Left lung (tissue), 10 donors: Measurements from ENCODE around the gene DCDC2. TPM values are rescaled to one million over a fixed set of nuclear protein-coding genes. Genes with fewer than 3 reads are reported as not detected.
"Not testable (repeated sequence)": the region's sequence is repeated elsewhere in the genome, so short reads cannot be mapped to it uniquely, and the experiment has no call there.

Experiments used
- ATAC-seq: fragments of 200-7000 bp; cut with Tn5 transposase; one replicate; pipeline ENCODE4 v1.9.1; 2020; ENCODE audit warnings: moderate library complexity
- DNase-seq, 4 donors: peaks; one replicate each; pipeline ENCODE4 v3.0.0-alpha.2; 2013 to 2020
- H3K27ac ChIP-seq, 2 donors: fragments of 200-600 bp; sonication (generic) in 1 of 2; one replicate each; pipeline versions ENCODE4 v1.5.0 to v1.8.0; 2020 to 2021
- H3K27me3 ChIP-seq, 2 donors: fragments of 200-600 bp; sonication (generic) in 1 of 2; one replicate each; pipeline versions ENCODE4 v1.5.0 to v1.8.0; 2020 to 2021
- H3K36me3 ChIP-seq, 2 donors: fragments of 200-600 bp; sonication (generic) in 1 of 2; one replicate each; pipeline versions ENCODE4 v1.5.0 to v1.8.0; 2020 to 2021
- H3K4me1 ChIP-seq, 2 donors: fragments of 200-600 bp; one replicate each; pipeline ENCODE4 v1.8.0; 2021
- H3K4me3 ChIP-seq, 2 donors: fragments of 200-600 bp; sonication (generic) in 1 of 2; one replicate each; pipeline versions ENCODE4 v1.5.0 to v1.8.0; 2020 to 2021; ENCODE audit warnings: mild to moderate bottlenecking in 1 of 2
- H3K9me3 ChIP-seq, 2 donors: fragments of 200-600 bp; sonication (generic) in 1 of 2; one replicate each; pipeline versions ENCODE4 v1.5.0 to v1.8.0; 2020 to 2021
- intact Hi-C, 2 donors: fragments of 100-400 bp; cut with DNase I; formaldehyde crosslinking; loops; one replicate each; pipeline versions ENCODE4 v1.11.2 to v1.14.2; 2022
- polyA plus RNA-seq, 6 donors: library from polyadenylated mRNA; unstranded; fragments of 120-200 nt; gene quantifications; one replicate each; pipeline ENCODE4 v1.2.1, GENCODE V29; 2013; ENCODE audit not compliant: insufficient read length in 6 of 6
- total RNA-seq, 2 donors: library from RNA; stranded (reverse); fragmentation: NEBNext Ultra II Directional; extraction: Animal tissue kit (Norgen Biotek cat#: 25700); gene quantifications; one replicate each; pipeline ENCODE4 v1.2.1, GENCODE V29; 2021
- TF ChIP-seq, protein P1 (sequence below), 2 donors: fragments of 200-600 bp; sonication (generic) in 1 of 2; IDR thresholded peaks; one replicate each; pipeline versions ENCODE4 v1.5.0 to v1.8.0; 2021; ENCODE audit warnings: antibody characterized with exemption in 2 of 2
- donor health status: DM: no; HTN: yes; CAD: no.
- donor health status: DM: no; HTN: no; CAD: no.

Gene DCDC2
- total and polyA plus RNA-seq, 8 donors: 7.8 to 13.7 (median 10.5) TPM

DNA sequence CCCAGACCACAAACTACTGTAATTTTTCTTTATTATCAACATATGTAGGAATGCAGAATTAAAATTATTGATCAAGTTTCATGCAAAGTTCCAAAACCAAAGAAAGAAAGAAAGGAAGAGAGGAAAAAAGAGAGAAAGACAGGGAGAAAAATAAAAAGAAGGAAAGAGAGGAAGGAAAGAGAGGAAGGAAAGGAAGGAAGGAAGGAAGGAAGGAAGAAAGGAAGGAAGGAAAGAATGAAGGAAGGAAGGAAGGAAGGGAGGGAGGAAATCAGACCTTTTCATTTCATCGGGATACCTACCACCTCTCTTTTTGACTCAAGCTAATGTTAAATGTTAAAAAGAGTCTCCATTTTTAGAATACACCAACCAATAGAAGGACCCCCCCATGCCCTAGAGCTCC, 31.9 kb downstream of the DCDC2 start:
- no peaks in the 10 kb centered on the region for H3K9me3 ChIP-seq
- no peaks in the 10 kb centered on the region for H3K27me3 ChIP-seq
- TF ChIP-seq, protein P1, sequence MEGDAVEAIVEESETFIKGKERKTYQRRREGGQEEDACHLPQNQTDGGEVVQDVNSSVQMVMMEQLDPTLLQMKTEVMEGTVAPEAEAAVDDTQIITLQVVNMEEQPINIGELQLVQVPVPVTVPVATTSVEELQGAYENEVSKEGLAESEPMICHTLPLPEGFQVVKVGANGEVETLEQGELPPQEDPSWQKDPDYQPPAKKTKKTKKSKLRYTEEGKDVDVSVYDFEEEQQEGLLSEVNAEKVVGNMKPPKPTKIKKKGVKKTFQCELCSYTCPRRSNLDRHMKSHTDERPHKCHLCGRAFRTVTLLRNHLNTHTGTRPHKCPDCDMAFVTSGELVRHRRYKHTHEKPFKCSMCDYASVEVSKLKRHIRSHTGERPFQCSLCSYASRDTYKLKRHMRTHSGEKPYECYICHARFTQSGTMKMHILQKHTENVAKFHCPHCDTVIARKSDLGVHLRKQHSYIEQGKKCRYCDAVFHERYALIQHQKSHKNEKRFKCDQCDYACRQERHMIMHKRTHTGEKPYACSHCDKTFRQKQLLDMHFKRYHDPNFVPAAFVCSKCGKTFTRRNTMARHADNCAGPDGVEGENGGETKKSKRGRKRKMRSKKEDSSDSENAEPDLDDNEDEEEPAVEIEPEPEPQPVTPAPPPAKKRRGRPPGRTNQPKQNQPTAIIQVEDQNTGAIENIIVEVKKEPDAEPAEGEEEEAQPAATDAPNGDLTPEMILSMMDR (IDR thresholded peaks at IDR 0.05): no peak
- H3K4me1 ChIP-seq: no peaks in the 10 kb centered on the region
- H3K36me3 ChIP-seq: no peaks in the 10 kb centered on the region
- no peak for ATAC-seq
- intact Hi-C loops: no loop called here
- no peak overlapping the region for H3K27ac ChIP-seq
- DNase-seq: no peak
- no peak overlapping the region for H3K4me3 ChIP-seq

DNA sequence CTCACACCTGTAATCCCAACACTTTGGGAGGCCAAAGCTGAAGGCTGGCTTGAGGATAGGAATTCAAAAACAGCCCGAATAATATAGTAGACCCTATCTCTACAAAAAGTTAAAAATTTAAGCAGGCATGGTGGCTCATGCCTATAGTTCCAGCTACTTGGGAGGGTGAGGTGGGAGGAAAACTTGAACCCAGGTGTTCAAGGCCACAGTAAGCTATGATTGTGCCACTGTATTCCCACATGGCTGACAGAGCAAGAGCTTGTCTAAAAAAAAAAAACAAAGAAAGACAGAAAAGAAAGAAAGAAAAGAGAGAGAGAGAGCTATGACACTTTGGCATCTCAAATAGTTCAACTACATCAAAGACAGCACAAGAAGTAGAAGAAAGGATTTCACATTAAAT, 33.2 kb downstream of the DCDC2 start:
- Histone ChIP-seq H3K27me3 (no peaks in the 10 kb centered on the region), H3K36me3 (no peaks in the 10 kb centered on the region), H3K9me3 (no peaks in the 10 kb centered on the region), H3K27ac (no peak overlapping the region), H3K4me1 (no peaks in the 10 kb centered on the region), H3K4me3 (no peak overlapping the region)
- intact Hi-C loops: no loop called here
- TF ChIP-seq, protein P1 (IDR thresholded peaks at IDR 0.05): no peak
- no peak for ATAC-seq
- no peak for DNase-seq

DNA sequence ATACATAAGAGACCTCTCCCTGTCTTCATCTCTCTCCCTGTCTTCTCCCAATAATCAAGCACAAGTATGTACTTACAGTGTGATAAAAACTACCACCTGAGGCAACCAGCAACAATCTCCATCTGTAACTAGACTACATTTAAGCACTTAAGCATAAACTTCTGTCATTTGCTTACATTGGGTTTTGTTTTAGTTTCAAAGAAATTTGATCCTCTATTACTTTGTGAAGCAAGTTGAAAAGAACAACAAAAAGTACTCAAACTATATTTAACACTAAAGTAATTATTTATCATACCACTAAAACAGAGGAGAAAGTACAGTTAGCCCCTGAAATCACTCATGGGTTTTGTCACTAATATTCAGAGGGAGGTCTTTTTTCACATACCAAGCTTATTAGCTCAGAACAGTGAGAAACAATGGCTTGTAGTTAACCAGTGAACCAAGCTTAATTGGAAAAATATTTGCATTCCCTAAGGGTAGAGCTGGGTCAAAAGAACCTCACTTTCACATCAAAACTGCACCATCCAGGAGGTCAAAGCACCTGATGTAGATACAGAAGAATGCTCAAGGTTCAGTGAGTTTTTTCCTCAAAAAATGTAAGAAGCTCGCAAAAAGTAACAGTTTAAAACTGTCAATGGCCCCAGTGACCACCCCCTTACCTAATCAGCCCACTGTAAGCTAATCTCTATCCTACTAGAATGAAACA, 34.1 kb downstream of the DCDC2 start:
- intact Hi-C loops: no loop called here
- H3K27ac ChIP-seq: no peak overlapping the region
- no peaks in the 10 kb centered on the region for H3K27me3 ChIP-seq
- DNase-seq: no peak
- H3K4me3 ChIP-seq: no peak overlapping the region
- TF ChIP-seq, protein P1 (IDR thresholded peaks at IDR 0.05): no peak
- H3K4me1 ChIP-seq: no peaks in the 10 kb centered on the region
- H3K9me3 ChIP-seq: no peaks in the 10 kb centered on the region
- ATAC-seq: no peak
- H3K36me3 ChIP-seq: no peaks in the 10 kb centered on the region

DNA sequence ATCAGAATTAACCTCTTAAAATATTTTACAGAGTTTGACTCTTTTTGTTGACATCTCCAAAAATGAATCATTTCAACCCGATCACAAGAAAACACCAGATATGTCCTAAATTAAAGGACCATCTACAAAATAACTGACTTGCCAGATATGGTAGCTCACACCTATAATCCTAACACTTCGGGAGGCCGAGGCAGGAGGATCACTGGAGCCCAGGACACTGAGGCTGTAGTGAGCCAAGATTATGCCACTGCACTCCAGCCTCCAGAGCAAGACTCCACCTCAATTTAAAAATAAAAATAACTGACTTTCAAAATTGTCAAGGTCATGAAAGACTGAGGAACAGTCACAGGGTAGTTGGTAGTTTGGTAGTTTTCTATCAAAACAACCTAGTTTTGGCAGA, 34.9 kb downstream of the DCDC2 start:
- intact Hi-C loops: no loop called here
- TF ChIP-seq, protein P1 (IDR thresholded peaks at IDR 0.05): no peak
- Histone ChIP-seq H3K4me3 (no peak overlapping the region), H3K9me3 (no peaks in the 10 kb centered on the region), H3K36me3 (no peaks in the 10 kb centered on the region), H3K27ac (no peak overlapping the region), H3K4me1 (no peaks in the 10 kb centered on the region), H3K27me3 (no peaks in the 10 kb centered on the region)
- ATAC-seq (no peak), DNase-seq (no peak)

DNA sequence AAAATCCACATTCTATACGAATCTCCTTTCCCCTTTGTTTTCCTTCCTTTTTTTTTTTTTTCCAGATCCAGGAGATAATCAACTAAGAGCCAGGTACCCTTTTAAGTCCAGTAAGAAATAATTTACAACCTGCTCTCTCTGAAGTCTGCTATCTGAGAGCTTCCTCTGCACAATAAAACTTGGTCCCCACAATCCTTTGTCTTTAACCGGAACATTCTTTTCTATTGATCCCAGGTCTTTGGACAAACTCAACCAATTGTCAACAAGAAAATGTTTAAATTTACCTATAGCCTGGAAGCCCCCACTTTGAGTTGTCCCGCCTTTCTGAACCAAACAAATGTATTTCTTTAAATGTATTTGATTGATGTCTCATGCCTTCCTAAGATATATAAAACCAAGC, 35.4 kb downstream of the DCDC2 start:
- H3K36me3 ChIP-seq, H3K4me1 ChIP-seq, H3K27me3 ChIP-seq, DNase-seq, H3K4me3 ChIP-seq, intact Hi-C loops, H3K27ac ChIP-seq, H3K9me3 ChIP-seq, ATAC-seq: not testable (repeated sequence)
